ENCODE data around the gene IL18RAP.

DNA sequence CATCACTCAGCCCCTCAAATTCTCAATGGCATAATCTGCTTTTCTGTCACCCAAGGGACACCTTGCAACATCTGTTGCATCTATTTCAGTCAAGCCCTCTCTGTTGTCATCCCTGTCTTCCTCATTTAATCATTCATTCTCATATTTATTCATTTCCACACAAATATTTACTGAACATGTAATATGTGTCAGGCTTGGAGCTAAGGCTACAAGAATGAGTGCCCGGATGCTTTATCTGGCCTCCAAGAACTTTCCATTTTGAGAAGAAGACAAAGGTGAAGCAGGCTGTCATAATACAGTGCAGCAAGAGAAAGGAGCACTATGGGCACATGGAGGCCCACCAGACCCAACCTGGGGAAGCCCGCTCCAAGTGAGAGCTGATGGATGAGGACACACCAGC, 15.6 kb downstream of the IL18RAP start:
- TF ChIP-seq POLR2A (IDR thresholded peaks at IDR 0.05), result no peak
- TF ChIP-seq CTCF (IDR thresholded peaks at IDR 0.05), result no peak
